PC-3 (cell line): ENCODE data around the gene TMEM42. TPM values are rescaled to one million over a fixed set of nuclear protein-coding genes. Genes with fewer than 3 reads are reported as not detected.

ENCODE experiments used
- ATAC-seq: fragments of 200-7000 bp; cut with Tn5 transposase; 2 replicates; pipeline ENCODE4 v1.9.1; 2020; ENCODE audit warnings: mild to moderate bottlenecking, moderate library complexity
- BruUV-seq: library from RNA; stranded (reverse); fragments of 400-500 nt; replicated peaks from 2 replicates; lab custom pipeline; 2021; lab: Mats Ljungman, UMichigan
- CTCF ChIA-PET: fragments of 300-600 bp; sonication (Branson Sonifier 250); formaldehyde crosslinking; loops from one replicate; lab custom pipeline; 2022; ENCODE audit warnings: antibody characterized with exemption; lab: Charles Lee
- POLR2A ChIA-PET: fragments of 300-600 bp; sonication (Branson Sonifier 250); formaldehyde crosslinking; loops from one replicate; lab custom pipeline; 2022; ENCODE audit warnings: antibody characterized with exemption; ENCODE audit not compliant: unreplicated experiment; lab: Charles Lee
- DNase-seq: peaks from one replicate; pipeline ENCODE4 v3.0.0-alpha.2; 2015
- H2AFZ ChIP-seq: fragments of 300-600 bp; sonication (generic); 2 replicates; pipeline ENCODE4 v1.6.0; 2016; ENCODE audit warnings: antibody characterized with exemption, low read length
- H3F3A ChIP-seq: fragments of 300-600 bp; sonication (generic); one replicate; pipeline ENCODE4 v1.6.0; 2017; ENCODE audit warnings: antibody characterized with exemption, low read length, control low read depth, mild to moderate bottlenecking; ENCODE audit not compliant: unreplicated experiment
- H3K27ac ChIP-seq: fragments of 300-600 bp; sonication (generic); 2 replicates; pipeline ENCODE4 v1.5.1; 2016; ENCODE audit warnings: mild to moderate bottlenecking, low read length
- H3K27me3 ChIP-seq: fragments of 300-600 bp; sonication (generic); 2 replicates; pipeline ENCODE4 v1.6.1; 2016; ENCODE audit warnings: low read length, mixed read lengths
- H3K36me3 ChIP-seq: fragments of 300-600 bp; sonication (generic); 2 replicates; pipeline ENCODE4 v1.6.1; 2016; ENCODE audit warnings: low read depth, mixed run types, low read length, mixed read lengths
- H3K4me1 ChIP-seq: fragments of 300-600 bp; sonication (generic); 2 replicates; pipeline ENCODE4 v1.5.1; 2016; ENCODE audit warnings: low read length; ENCODE audit not compliant: insufficient read depth
- H3K4me2 ChIP-seq: fragments of 300-600 bp; sonication (generic); 2 replicates; pipeline ENCODE4 v1.6.0; 2016; ENCODE audit warnings: low read length
- H3K4me3 ChIP-seq: fragments of 300-600 bp; sonication (generic); 2 replicates; pipeline ENCODE4 v1.5.1; 2016; ENCODE audit warnings: mild to moderate bottlenecking, low read length, mixed read lengths
- H3K79me2 ChIP-seq: fragments of 300-600 bp; sonication (generic); 2 replicates; pipeline ENCODE4 v1.6.1; 2017; ENCODE audit warnings: low read length, mixed read lengths
- H3K9ac ChIP-seq: fragments of 300-600 bp; sonication (generic); 2 replicates; pipeline ENCODE4 v1.6.0; 2016; ENCODE audit warnings: mild to moderate bottlenecking, low read length
- H3K9me2 ChIP-seq: fragments of 300-600 bp; sonication (generic); replicated peaks from 2 replicates; pipeline ENCODE4 v1.6.1; 2016; ENCODE audit warnings: mixed run types, low read length, mixed read lengths
- H3K9me3 ChIP-seq: fragments of 300-600 bp; sonication (generic); 2 replicates; pipeline ENCODE4 v1.6.1; 2016; ENCODE audit warnings: low read length, mixed read lengths
- H4K20me1 ChIP-seq: fragments of 300-600 bp; sonication (generic); 2 replicates; pipeline ENCODE4 v1.6.1; 2016; ENCODE audit warnings: low read length, mixed read lengths
- EZH2 ChIP-seq: fragments of 300-600 bp; sonication (generic); IDR thresholded peaks from one replicate; pipeline ENCODE4 v1.6.1; 2017; ENCODE audit warnings: antibody characterized with exemption, mild to moderate bottlenecking, low read length; ENCODE audit not compliant: unreplicated experiment
- EZH2phosphoT487 ChIP-seq: fragments of 300-600 bp; sonication (generic); IDR thresholded peaks from 2 replicates; pipeline ENCODE4 v1.6.1; 2018; ENCODE audit warnings: mild to moderate bottlenecking, antibody characterized with exemption, low read length, borderline replicate concordance
- intact Hi-C: fragments of 100-400 bp; cut with micrococcal nuclease; formaldehyde crosslinking; loops from 2 replicates; pipeline ENCODE4 v1.9.0; 2023
- total RNA-seq: library from RNA; depleted of rRNA; stranded (reverse); fragments of >200 nt; gene quantifications from 2 replicates; pipeline ENCODE4 v1.2.3, GENCODE V29; 2014
- TF ChIP-seq, protein P1 (sequence below): fragments of 300-600 bp; sonication (generic); conservative IDR thresholded peaks from 2 replicates; pipeline ENCODE4 v1.5.1; 2017; ENCODE audit warnings: antibody characterized with exemption, low read depth, mild to moderate bottlenecking, low read length

TMEM42 gene
- total RNA-seq, 1 experiment from 2014 or later: 10.2 TPM

DNA sequence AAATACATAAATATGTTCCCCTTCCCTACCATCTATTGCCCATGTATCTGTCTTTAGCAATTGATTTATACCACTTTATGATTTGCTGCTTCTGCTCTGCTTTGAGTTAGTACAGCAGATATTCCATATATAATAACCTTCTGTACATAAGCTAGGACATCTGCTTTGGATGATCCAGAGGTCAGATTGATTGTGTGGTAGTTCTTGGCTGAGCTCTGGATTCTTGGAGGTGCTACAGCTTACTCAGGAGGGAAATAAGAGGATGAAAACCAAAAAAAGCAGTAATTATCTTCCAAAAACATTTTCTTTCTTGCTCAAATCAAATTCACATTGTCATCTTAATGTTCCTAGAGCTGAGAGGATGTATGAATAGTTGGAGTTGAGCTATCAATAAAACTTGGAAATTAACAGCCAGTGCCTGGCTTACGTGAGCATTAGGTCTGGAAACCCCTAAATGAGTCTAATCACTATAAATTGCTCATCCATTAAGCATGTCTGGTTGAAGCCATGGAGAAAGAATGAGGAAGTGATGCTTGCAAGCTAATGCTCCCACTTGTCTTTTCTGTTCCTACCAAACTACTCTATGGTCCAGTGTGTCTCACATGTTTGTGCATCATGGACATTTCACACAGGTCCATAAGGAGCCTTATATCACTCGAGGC is 36.3 kb upstream of the TMEM42 start:
- Histone ChIP-seq H2AFZ (no peak overlapping the region), H3K4me3 (no peak overlapping the region), H3F3A (no peaks in the 10 kb centered on the region), H3K27ac (no peak overlapping the region), H3K4me2 (no peak overlapping the region), H3K27me3 (no peaks in the 10 kb centered on the region), H3K36me3 (peaks cover 32% of the 10 kb centered on the region), H3K9me3 (no peaks in the 10 kb centered on the region), H3K4me1 (no peaks in the 10 kb centered on the region), H3K9me2 (no peaks in the 10 kb centered on the region), H3K9ac (no peak overlapping the region), H3K79me2 (no peaks in the 10 kb centered on the region), H4K20me1 (no peaks in the 10 kb centered on the region)
- no peak for ATAC-seq
- TF ChIP-seq, protein P1, sequence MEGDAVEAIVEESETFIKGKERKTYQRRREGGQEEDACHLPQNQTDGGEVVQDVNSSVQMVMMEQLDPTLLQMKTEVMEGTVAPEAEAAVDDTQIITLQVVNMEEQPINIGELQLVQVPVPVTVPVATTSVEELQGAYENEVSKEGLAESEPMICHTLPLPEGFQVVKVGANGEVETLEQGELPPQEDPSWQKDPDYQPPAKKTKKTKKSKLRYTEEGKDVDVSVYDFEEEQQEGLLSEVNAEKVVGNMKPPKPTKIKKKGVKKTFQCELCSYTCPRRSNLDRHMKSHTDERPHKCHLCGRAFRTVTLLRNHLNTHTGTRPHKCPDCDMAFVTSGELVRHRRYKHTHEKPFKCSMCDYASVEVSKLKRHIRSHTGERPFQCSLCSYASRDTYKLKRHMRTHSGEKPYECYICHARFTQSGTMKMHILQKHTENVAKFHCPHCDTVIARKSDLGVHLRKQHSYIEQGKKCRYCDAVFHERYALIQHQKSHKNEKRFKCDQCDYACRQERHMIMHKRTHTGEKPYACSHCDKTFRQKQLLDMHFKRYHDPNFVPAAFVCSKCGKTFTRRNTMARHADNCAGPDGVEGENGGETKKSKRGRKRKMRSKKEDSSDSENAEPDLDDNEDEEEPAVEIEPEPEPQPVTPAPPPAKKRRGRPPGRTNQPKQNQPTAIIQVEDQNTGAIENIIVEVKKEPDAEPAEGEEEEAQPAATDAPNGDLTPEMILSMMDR: no peak
- TF ChIP-seq EZH2 (no peak), EZH2phosphoT487 (no peak)
- POLR2A ChIA-PET: no interaction called here
- no TSS peak for BruUV-seq
- intact Hi-C loops: no loop called here
- CTCF ChIA-PET: no interaction called here
- peak; percentile 11 for DNase-seq

DNA sequence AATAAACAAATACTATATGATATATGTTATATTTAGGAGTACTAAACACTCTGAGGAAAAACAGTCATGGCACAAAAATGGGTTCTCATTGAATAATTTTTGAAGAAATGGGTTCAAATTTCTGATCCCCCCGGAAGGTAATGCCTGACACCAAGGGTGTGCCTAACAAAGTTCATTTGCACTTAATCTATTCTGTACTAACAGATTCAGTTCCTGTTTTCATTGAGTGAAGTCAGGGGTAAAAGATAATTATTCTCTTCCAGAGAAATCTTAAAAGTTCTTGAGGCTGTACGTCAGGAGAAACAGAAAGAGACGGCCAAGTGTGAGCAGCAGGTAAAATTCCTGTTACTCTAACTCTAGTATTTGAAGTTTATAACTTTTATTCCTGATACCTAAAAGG is 34.5 kb upstream of the TMEM42 start:
- Histone ChIP-seq H2AFZ (no peak overlapping the region), H3K27me3 (no peaks in the 10 kb centered on the region), H4K20me1 (no peaks in the 10 kb centered on the region), H3K4me3 (no peak overlapping the region), H3K9me3 (no peaks in the 10 kb centered on the region), H3K79me2 (no peaks in the 10 kb centered on the region), H3K9ac (no peak overlapping the region), H3K4me2 (no peak overlapping the region), H3K27ac (no peak overlapping the region), H3F3A (no peaks in the 10 kb centered on the region), H3K9me2 (no peaks in the 10 kb centered on the region), H3K4me1 (no peaks in the 10 kb centered on the region), H3K36me3 (peaks cover 48% of the 10 kb centered on the region)
- ChIA-PET POLR2A (no interaction called here), CTCF (no interaction called here)
- no TSS peak for BruUV-seq
- ATAC-seq (no peak), DNase-seq (no peak)
- intact Hi-C loops: no loop called here
- TF ChIP-seq, protein P1: no peak
- TF ChIP-seq EZH2phosphoT487 (no peak), EZH2 (no peak)

DNA sequence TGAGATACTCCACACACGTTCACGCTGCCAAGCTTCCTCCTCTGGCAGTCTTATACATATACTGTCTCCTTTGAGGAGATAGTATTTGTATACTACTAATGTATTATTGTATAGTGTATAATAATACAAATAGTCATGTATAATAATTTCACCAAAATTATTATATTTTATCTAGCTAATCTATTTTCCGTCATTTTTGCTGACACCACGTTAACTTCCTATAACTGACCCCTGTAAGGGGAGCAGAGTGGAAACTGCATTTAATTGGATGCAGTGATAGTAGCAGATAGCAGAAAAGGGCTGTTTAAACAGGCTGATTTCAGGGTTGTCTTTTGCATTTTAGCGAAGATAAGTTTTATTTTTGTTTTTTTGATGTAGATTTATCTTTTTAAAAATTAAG is 30.5 kb upstream of the TMEM42 start:
- H2AFZ ChIP-seq: no peak overlapping the region
- H3K79me2 ChIP-seq: no peaks in the 10 kb centered on the region
- no peaks in the 10 kb centered on the region for H3K9me3 ChIP-seq
- H3K27me3 ChIP-seq: no peaks in the 10 kb centered on the region
- POLR2A ChIA-PET: no interaction called here
- TF ChIP-seq EZH2 (no peak), EZH2phosphoT487 (no peak)
- TF ChIP-seq, protein P1: no peak
- H3K9me2 ChIP-seq: no peaks in the 10 kb centered on the region
- no TSS peak for BruUV-seq
- intact Hi-C loops: no loop called here
- H3K4me2 ChIP-seq: no peak overlapping the region
- no peak overlapping the region for H3K27ac ChIP-seq
- ATAC-seq (no peak), DNase-seq (no peak)
- peaks cover 68% of the 10 kb centered on the region for H3K36me3 ChIP-seq
- no peaks in the 10 kb centered on the region for H4K20me1 ChIP-seq
- no peaks in the 10 kb centered on the region for H3K4me1 ChIP-seq
- H3K9ac ChIP-seq: no peak overlapping the region
- H3K4me3 ChIP-seq: no peak overlapping the region
- H3F3A ChIP-seq: no peaks in the 10 kb centered on the region
- CTCF ChIA-PET: no interaction called here
